Heart left ventricle (tissue), 16 donors: ENCODE data around the gene SLC32A1. TPM values are rescaled to one million over a fixed set of nuclear protein-coding genes. Genes with fewer than 3 reads are reported as not detected.

ENCODE experiments used
- ATAC-seq, 4 donors: fragments of 200-7000 bp; cut with Tn5 transposase; one replicate each; pipeline ENCODE4 v1.9.1; 2020 to 2022; ENCODE audit warnings: moderate library complexity in 4 of 4, mild to moderate bottlenecking in 3 of 4, moderate number of reproducible peaks in 1 of 4
- DNase-seq, 5 donors: peaks; one replicate each; pipeline ENCODE4 v3.0.0-alpha.2; 2020
- H3K27ac ChIP-seq, 12 donors: fragments of 200-600 bp; sonication (generic) in 4 of 12; one replicate each; pipeline versions ENCODE4 v1.5.0 to v1.8.0; 2016 to 2022; ENCODE audit warnings: mild to moderate bottlenecking in 2 of 12
- H3K27me3 ChIP-seq, 9 donors: fragments of 200-600 bp; sonication (generic) in 2 of 9; one replicate each; pipeline versions ENCODE4 v1.5.1 to v1.8.0; 2016 to 2022; ENCODE audit warnings: mild to moderate bottlenecking in 3 of 9
- H3K36me3 ChIP-seq, 9 donors: fragments of 200-600 bp; sonication (generic) in 2 of 9; one replicate each; pipeline versions ENCODE4 v1.5.0 to v1.8.0; 2018 to 2022; ENCODE audit warnings: mild to moderate bottlenecking in 2 of 9
- H3K4me1 ChIP-seq, 12 donors: fragments of 200-600 bp; sonication (generic) in 4 of 12; one replicate each; pipeline versions ENCODE4 v1.5.0 to v1.8.0; 2016 to 2022; ENCODE audit warnings: mild to moderate bottlenecking in 3 of 12
- H3K4me3 ChIP-seq, 12 donors: fragments of 200-600 bp; sonication (generic) in 4 of 12; one replicate each; pipeline versions ENCODE4 v1.5.0 to v1.8.0; 2017 to 2022; ENCODE audit warnings: mild to moderate bottlenecking in 9 of 12, moderate library complexity in 4 of 12
- H3K9me3 ChIP-seq, 12 donors: fragments of 200-600 bp; sonication (generic) in 4 of 12; one replicate each; pipeline versions ENCODE4 v1.5.0 to v1.8.0; 2016 to 2022; ENCODE audit warnings: mild to moderate bottlenecking in 1 of 12
- CTCF ChIP-seq, 12 donors: fragments of 200-600 bp; sonication (generic) in 4 of 12; IDR thresholded peaks; one replicate each; pipeline versions ENCODE4 v1.5.0 to v1.8.0; 2018 to 2022; ENCODE audit warnings: antibody characterized with exemption in 12 of 12, mild to moderate bottlenecking in 5 of 12
- POLR2A ChIP-seq, 2 donors: fragments of 450-650 bp; IDR thresholded peaks; one replicate each; pipeline ENCODE4 v1.6.1; 2017; ENCODE audit warnings: antibody characterized with exemption in 2 of 2, mild to moderate bottlenecking in 2 of 2, moderate library complexity in 2 of 2
- WGBS, 4 donors: extraction: QIAGEN DNeasy Blood & Tissue Kit in 2 of 4; methylation state at CpG; one replicate each; pipeline versions ENCODE4 v1.1.5 to v1.1.7; 2013 to 2018; 5-methylcytosine and 5-hydroxymethylcytosine counted together
- intact Hi-C, 10 donors: fragments of 100-400 bp; cut with DNase I; formaldehyde crosslinking; loops; one replicate each; pipeline versions ENCODE4 v1.11.1 to v1.14.2; 2022
- polyA plus RNA-seq, 2 donors: library from polyadenylated mRNA; stranded (reverse); fragments of 200-250 nt; gene quantifications; one replicate each; pipeline ENCODE4 v1.2.3, GENCODE V29; 2013
- total RNA-seq, 9 donors: library from RNA; depleted of rRNA in 2 of 9; stranded (reverse); fragments of >200 nt in 2 of 9; fragmentation: NEBNext Ultra II Directional in 3 of 9; extraction: Animal tissue kit (Norgen Biotek cat#: 25700) in 3 of 9; gene quantifications; one replicate each; pipeline versions ENCODE4 v1.1.0 to v1.2.4, GENCODE V29; 2016 to 2023
- donor health status: ischemic (EF 13 %, LVEDD 7.1; RV severe dilation, severe dysfunction).
- donor health status: healthy with polysubstance abuse.
- donor health status: DM: no; HTN: yes; CAD: no.
- donor health status: DM: no; HTN: no; CAD: no.
- donor health status: ischemic (EF 25% LVEDD 6.9; RV normal size, moderate dysfunction).
- donor health status: ischemic (EF 25% LVEDD 5.7; RV mildly dilated, moderate dysfunction).
- donor health status: healthy.
- donor health status: DM: yes; HTN: yes; CAD: no.
- donor health status: ischemic (EF 35%, LVEDD 5.7; RV mildly dilated, moderate dysfunction).
- donor health status: nonischemic (EF 11% LVEDD 7.7; RV severe dilation, severe dysfunction).
- donor health status: DM: yes; HTN: yes; CAD: no.
- donor health status: PGD.
- donor health status: ischemic (EF 29% LVEDD 5.4; RV normal size, mild dysfunction).
- donor health status: nonischemic (EF 23%, LVEDD 6.1; RV moderate dilation, normal function).

Gene SLC32A1
- total and polyA plus RNA-seq, 11 donors: not detected

- WGBS, 4 donors: 65 to 67% (median 66%) methylated on average over 6 of the region's 6 CpGs
- Histone ChIP-seq H3K4me3 (no peak overlapping the region), H3K36me3 (peaks cover 0 to 96% (median 80%) of the 10 kb centered on the region in 9 donors)
Observed at GRCh38 chr20:38755324-38755910, 31.1 kb downstream of the SLC32A1 start.

GRCh38 chr20:38757145-38757775, 33.0 kb downstream of the SLC32A1 start:
- TF ChIP-seq POLR2A (IDR thresholded peaks at IDR 0.05) (no peak), CTCF (IDR thresholded peaks at IDR 0.05) (no peak)
- Histone ChIP-seq H3K27me3 (no peaks in the 10 kb centered on the region), H3K9me3 (no peaks in the 10 kb centered on the region), H3K4me3 (no peak overlapping the region), H3K27ac (peak overlapping the region in 6 of 12 donors; percentile 11 to 43 (median 22)), H3K4me1 (peaks cover 0 to 6% (median 0%) of the 10 kb centered on the region in 12 donors), H3K36me3 (peaks cover 0 to 99% (median 93%) of the 10 kb centered on the region in 9 donors)
- DNase-seq: no peak
- ATAC-seq: peak in 3 of 4 donors; percentile 22 to 85 (median 63)
- intact Hi-C loops: loop anchor here in 1 of 10 donors (5.0 kb wide), 1 partner anchor 135 kb away; no protein-coding TSS in a partner anchor
- WGBS, 4 donors: 57 to 69% (median 61%) methylated on average over 7 of the region's 7 CpGs

More at GRCh38 chr20:38755324-38755910, 31.1 kb downstream of the SLC32A1 start:
- peaks cover 0 to 6% (median 0%) of the 10 kb centered on the region in 12 donors for H3K4me1 ChIP-seq
- no peak overlapping the region for H3K27ac ChIP-seq
- intact Hi-C loops: loop anchor here in 1 of 10 donors (5.0 kb wide), 1 partner anchor 137 kb away; no protein-coding TSS in a partner anchor
- no peak for TF ChIP-seq POLR2A (IDR thresholded peaks at IDR 0.05)
- TF ChIP-seq CTCF (IDR thresholded peaks at IDR 0.05): no peak
- H3K9me3 ChIP-seq: no peaks in the 10 kb centered on the region
- no peak for ATAC-seq
- DNase-seq: no peak
- no peaks in the 10 kb centered on the region for H3K27me3 ChIP-seq

GRCh38 chr20:38759106-38759505, 34.8 kb downstream of the SLC32A1 start:
- WGBS, 4 donors: 83 to 96% (median 92%) methylated on average over 7 of the region's 7 CpGs
- H3K36me3 ChIP-seq: peaks cover 0 to 99% (median 91%) of the 10 kb centered on the region in 9 donors

More at GRCh38 chr20:38759106-38759505, 34.8 kb downstream of the SLC32A1 start:
- ATAC-seq (no peak), DNase-seq (no peak)
- H3K9me3 ChIP-seq: no peaks in the 10 kb centered on the region
- H3K27me3 ChIP-seq: no peaks in the 10 kb centered on the region
- intact Hi-C loops: loop anchor here in 1 of 10 donors (5.0 kb wide), 1 partner anchor 133 kb away; no protein-coding TSS in a partner anchor
- H3K27ac ChIP-seq: no peak overlapping the region
- H3K4me3 ChIP-seq: no peak overlapping the region
- H3K4me1 ChIP-seq: peaks cover 0 to 6% (median 0%) of the 10 kb centered on the region in 12 donors
- no peak for TF ChIP-seq CTCF (IDR thresholded peaks at IDR 0.05)
- TF ChIP-seq POLR2A (IDR thresholded peaks at IDR 0.05): no peak
